ENCODE results near the gene WFDC8. TPM values are rescaled to one million over a fixed set of nuclear protein-coding genes. Genes with fewer than 3 reads are reported as not detected.

The WFDC8 gene
- total RNA-seq, 1 donor: not detected

DNA sequence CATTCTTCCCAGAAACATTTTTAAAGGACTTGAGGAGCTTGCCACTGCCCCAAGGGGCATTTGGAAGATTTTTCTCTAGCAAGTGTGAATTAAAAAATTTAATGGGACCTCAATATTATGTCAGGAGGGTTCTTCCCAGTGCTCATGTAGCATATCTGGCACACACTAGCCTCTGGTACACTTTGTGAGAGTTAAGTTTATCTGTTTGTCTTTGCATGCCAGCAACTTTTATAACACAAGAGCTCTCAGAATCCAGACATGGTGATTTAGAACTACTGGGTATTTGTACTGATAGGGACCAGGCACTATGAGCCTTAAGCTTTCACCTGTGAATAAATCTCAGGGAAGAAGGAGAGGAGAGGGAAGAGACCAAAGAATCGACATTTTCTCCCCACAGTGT lies 76.5 kb downstream of the WFDC8 start:
- no peak for TF ChIP-seq CTCF (IDR thresholded peaks at IDR 0.05; ENCODE audit: insufficient read depth, low read depth, low read length)
- no peak for DNase-seq (ENCODE audit: low read depth)
- no peak overlapping the region for H3K4me3 ChIP-seq (ENCODE audit: low read depth, low read length)

Small RNAs within 50 kb of the gene (small RNA-seq; reads per million reads assigned to genes)
- gene AL031663.1 (not detected), gene HSPD1P21 (not detected), gene RNA5SP485 (not detected)

Other genes with a start within 250 kb of the WFDC8 start
- gene SDC4, start 230.9 kb downstream of the WFDC8 start, total RNA-seq: 129 and 178 TPM in 2 replicates
- gene SYS1, start 216.1 kb downstream of the WFDC8 start, total RNA-seq: 19.0 and 25.9 TPM in 2 replicates
- gene TP53TG5, start 201.0 kb downstream of the WFDC8 start, total RNA-seq: not detected in 2 replicates
- 9.9 and 11.3 TPM in 2 replicates for gene DBNDD2, start 171.0 kb downstream of the WFDC8 start, total RNA-seq
- gene PIGT, start 163.1 kb downstream of the WFDC8 start, total RNA-seq: 27.7 and 28.1 TPM in 2 replicates
- gene WFDC2, start 109.5 kb downstream of the WFDC8 start, total RNA-seq: not detected in 2 replicates
- gene SPINT3, start 63.7 kb downstream of the WFDC8 start, total RNA-seq: not detected in 2 replicates
- gene WFDC6, start 39.8 kb downstream of the WFDC8 start, total RNA-seq: not detected in 2 replicates
- not detected in 2 replicates for gene EPPIN, start 31.9 kb downstream of the WFDC8 start, total RNA-seq
- gene WFDC10A, start 50.5 kb upstream of the WFDC8 start, total RNA-seq: not detected in 2 replicates
- gene WFDC9, start 52.0 kb upstream of the WFDC8 start, total RNA-seq: not detected in 2 replicates
- not detected in 2 replicates for gene WFDC11, start 91.0 kb upstream of the WFDC8 start, total RNA-seq
- gene WFDC13, start 122.8 kb upstream of the WFDC8 start, total RNA-seq: not detected in 2 replicates
- not detected in 2 replicates for gene WFDC10B, start 125.7 kb upstream of the WFDC8 start, total RNA-seq
- not detected in 2 replicates for gene SPINT4, start 143.1 kb upstream of the WFDC8 start, total RNA-seq
- 0.43 TPM in 1 of 2 replicates, not detected in the other for gene WFDC3, start 212.6 kb upstream of the WFDC8 start, total RNA-seq
- 9.5 and 12.6 TPM in 2 replicates for gene DNTTIP1, start 212.7 kb upstream of the WFDC8 start, total RNA-seq
- 13.5 and 26.3 TPM in 2 replicates for gene UBE2C, start 233.4 kb upstream of the WFDC8 start, total RNA-seq
- 0.32 and 0.43 TPM in 2 replicates for gene TNNC2, start 248.0 kb upstream of the WFDC8 start, total RNA-seq

Measured in fibroblast of villous mesenchyme (primary cell).